OCI-LY3 (cell line): Measurements from ENCODE around the gene CAV1.

Experiments
- H2AFZ ChIP-seq: fragments of 200-600, 300-600 bp; shearing (Covaris generic); 2 replicates; pipeline ENCODE4 v1.6.0; 2014; ENCODE audit warnings: antibody characterized with exemption, low read depth, low read length
- H3K27ac ChIP-seq: fragments of 200-600, 300-600 bp; sonication (generic); 2 replicates; pipeline ENCODE4 v1.5.1; 2014; ENCODE audit warnings: mild to moderate bottlenecking, low read length, moderate library complexity, mixed read lengths
- H3K27me3 ChIP-seq: fragments of 200-600, 300-600 bp; sonication (generic); 2 replicates; pipeline ENCODE4 v1.6.1; 2014; ENCODE audit warnings: low read depth, low read length, mixed read lengths
- H3K36me3 ChIP-seq: fragments of 200-600, 300-600 bp; sonication (generic); replicated peaks from 2 replicates; pipeline ENCODE3; 2014; ENCODE audit warnings: low read depth, low read length, mixed read lengths
- H3K4me1 ChIP-seq: fragments of 300-600, 200-600 bp; sonication (generic); 2 replicates; pipeline ENCODE4 v1.6.1; 2014; ENCODE audit warnings: low read length, mixed read lengths
- H3K4me2 ChIP-seq: fragments of 200-600, 300-600 bp; sonication (generic); 2 replicates; pipeline ENCODE4 v1.6.1; 2014; ENCODE audit warnings: low read length, mixed read lengths
- H3K4me3 ChIP-seq: fragments of 300-600, 200-600 bp; sonication (generic); 2 replicates; pipeline ENCODE4 v1.5.1; 2014; ENCODE audit warnings: antibody characterized with exemption, mild to moderate bottlenecking, low read length, moderate library complexity
- H3K79me2 ChIP-seq: fragments of 300-600, 200-600 bp; shearing (Covaris generic); 2 replicates; pipeline ENCODE4 v1.6.1; 2014; ENCODE audit warnings: mild to moderate bottlenecking, low read length, mixed read lengths
- H3K9ac ChIP-seq: fragments of 300-600, 200-600 bp; shearing (Covaris generic); 2 replicates; pipeline ENCODE4 v1.6.0; 2014; ENCODE audit warnings: mild to moderate bottlenecking, low read length, moderate library complexity
- H3K9me3 ChIP-seq: fragments of 200-600, 300-600 bp; shearing (Covaris generic); 2 replicates; pipeline ENCODE4 v1.6.1; 2014; ENCODE audit warnings: low read length, mixed read lengths; ENCODE audit not compliant: insufficient read depth
- H4K20me1 ChIP-seq: fragments of 200-600, 300-600 bp; sonication (generic); 2 replicates; pipeline ENCODE4 v1.6.1; 2016; ENCODE audit warnings: low read length, mixed read lengths; ENCODE audit not compliant: insufficient read depth
- EZH2phosphoT487 ChIP-seq: fragments of 200-600 bp; shearing (Covaris generic); IDR thresholded peaks from 2 replicates; pipeline ENCODE4 v1.6.1; 2018; ENCODE audit warnings: antibody characterized with exemption, mixed run types, low read depth
- TF ChIP-seq, protein P1 (sequence below): fragments of 200-600, 300-600 bp; sonication (generic); IDR thresholded peaks from 2 replicates; pipeline ENCODE4 v1.5.1; 2014; ENCODE audit warnings: antibody characterized with exemption, low read length, low read depth

Gene CAV1

DNA sequence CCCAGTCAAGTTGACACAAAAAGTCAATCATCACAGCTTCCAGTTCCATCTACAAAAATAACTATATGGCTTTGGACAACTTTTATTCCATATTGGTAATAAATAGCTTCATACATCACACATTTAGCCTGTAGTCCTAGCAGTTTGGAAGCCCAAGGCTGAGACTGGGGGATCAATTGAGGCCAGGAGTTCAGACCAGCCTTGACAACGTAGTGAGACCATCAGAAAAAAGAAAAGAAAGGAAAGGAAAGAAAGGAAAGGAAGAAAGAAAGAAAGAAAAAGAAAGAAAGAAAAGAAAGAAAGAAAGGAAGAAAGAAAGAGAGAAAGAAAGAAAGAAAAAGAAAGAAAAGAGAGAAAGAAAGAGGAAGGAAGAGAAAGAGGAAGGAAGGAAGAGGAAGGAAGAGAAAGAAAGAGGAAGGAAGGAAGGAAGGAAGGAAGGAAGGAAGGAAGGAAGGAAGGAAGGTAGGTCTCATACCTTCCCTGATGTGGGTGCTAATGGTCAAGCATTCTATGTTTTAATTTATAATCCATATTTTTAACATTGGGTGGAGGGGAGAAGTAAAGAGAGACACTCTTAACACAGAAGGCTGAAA, 37.8 kb downstream of the CAV1 start:
- Histone ChIP-seq H3K27ac (no peak overlapping the region), H3K27me3 (no peaks in the 10 kb centered on the region), H3K4me2 (no peak overlapping the region), H3K4me1 (peaks cover 15% of the 10 kb centered on the region), H4K20me1 (no peaks in the 10 kb centered on the region), H3K36me3 (peaks cover 16% of the 10 kb centered on the region), H2AFZ (no peak overlapping the region), H3K9ac (no peak overlapping the region), H3K9me3 (no peaks in the 10 kb centered on the region), H3K79me2 (no peaks in the 10 kb centered on the region), H3K4me3 (no peak overlapping the region)
- TF ChIP-seq, protein P1, sequence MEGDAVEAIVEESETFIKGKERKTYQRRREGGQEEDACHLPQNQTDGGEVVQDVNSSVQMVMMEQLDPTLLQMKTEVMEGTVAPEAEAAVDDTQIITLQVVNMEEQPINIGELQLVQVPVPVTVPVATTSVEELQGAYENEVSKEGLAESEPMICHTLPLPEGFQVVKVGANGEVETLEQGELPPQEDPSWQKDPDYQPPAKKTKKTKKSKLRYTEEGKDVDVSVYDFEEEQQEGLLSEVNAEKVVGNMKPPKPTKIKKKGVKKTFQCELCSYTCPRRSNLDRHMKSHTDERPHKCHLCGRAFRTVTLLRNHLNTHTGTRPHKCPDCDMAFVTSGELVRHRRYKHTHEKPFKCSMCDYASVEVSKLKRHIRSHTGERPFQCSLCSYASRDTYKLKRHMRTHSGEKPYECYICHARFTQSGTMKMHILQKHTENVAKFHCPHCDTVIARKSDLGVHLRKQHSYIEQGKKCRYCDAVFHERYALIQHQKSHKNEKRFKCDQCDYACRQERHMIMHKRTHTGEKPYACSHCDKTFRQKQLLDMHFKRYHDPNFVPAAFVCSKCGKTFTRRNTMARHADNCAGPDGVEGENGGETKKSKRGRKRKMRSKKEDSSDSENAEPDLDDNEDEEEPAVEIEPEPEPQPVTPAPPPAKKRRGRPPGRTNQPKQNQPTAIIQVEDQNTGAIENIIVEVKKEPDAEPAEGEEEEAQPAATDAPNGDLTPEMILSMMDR: no peak
- no peak for TF ChIP-seq EZH2phosphoT487

DNA sequence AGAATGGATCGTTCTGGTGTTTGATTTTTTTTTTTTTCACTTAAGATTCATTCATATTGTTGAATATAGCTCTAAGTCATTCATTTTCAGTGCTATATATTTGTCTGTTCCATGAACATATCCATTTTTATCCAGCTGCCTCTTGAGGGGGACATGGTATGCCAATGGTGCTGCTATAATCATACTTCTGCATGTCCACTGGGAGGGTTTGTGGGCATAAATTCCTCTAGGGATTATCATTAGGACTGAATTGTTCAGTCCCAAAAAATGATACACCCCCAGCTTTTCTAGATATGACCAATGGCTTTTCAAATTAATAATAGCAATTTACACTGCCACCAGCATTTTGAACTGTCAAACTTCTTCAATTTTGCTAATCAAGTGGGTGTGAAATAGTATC, 41.1 kb downstream of the CAV1 start:
- H2AFZ ChIP-seq: no peak overlapping the region
- no peaks in the 10 kb centered on the region for H4K20me1 ChIP-seq
- H3K4me2 ChIP-seq: no peak overlapping the region
- H3K4me3 ChIP-seq: no peak overlapping the region
- no peaks in the 10 kb centered on the region for H3K9me3 ChIP-seq
- no peak overlapping the region for H3K9ac ChIP-seq
- no peak overlapping the region for H3K27ac ChIP-seq
- H3K36me3 ChIP-seq: no peaks in the 10 kb centered on the region
- no peaks in the 10 kb centered on the region for H3K79me2 ChIP-seq
- H3K4me1 ChIP-seq: peaks cover 29% of the 10 kb centered on the region
- no peaks in the 10 kb centered on the region for H3K27me3 ChIP-seq
- TF ChIP-seq, protein P1: no peak
- TF ChIP-seq EZH2phosphoT487: no peak

- 0 out of 2 replicates have a peak, but pooled peaks cover 3% of the 10 kb centered on the region for H3K27me3 ChIP-seq
- peaks cover 29% of the 10 kb centered on the region for H3K4me1 ChIP-seq
- no peak overlapping the region for H3K4me3 ChIP-seq
- TF ChIP-seq EZH2phosphoT487: no peak
- TF ChIP-seq, protein P1: no peak
- H4K20me1 ChIP-seq: no peaks in the 10 kb centered on the region
- H3K36me3 ChIP-seq: no peaks in the 10 kb centered on the region
- H3K9me3 ChIP-seq: no peaks in the 10 kb centered on the region
- no peak overlapping the region for H3K27ac ChIP-seq
- no peak overlapping the region for H3K9ac ChIP-seq
- no peak overlapping the region for H2AFZ ChIP-seq
- no peak overlapping the region for H3K4me2 ChIP-seq
- H3K79me2 ChIP-seq: no peaks in the 10 kb centered on the region
Measured at GRCh38 chr7:116566666-116567065, 41.8 kb downstream of the CAV1 start.

- H3K4me1 ChIP-seq: peaks cover 35% of the 10 kb centered on the region
- H3K79me2 ChIP-seq: no peaks in the 10 kb centered on the region
- no peaks in the 10 kb centered on the region for H3K36me3 ChIP-seq
- H3K9me3 ChIP-seq: no peaks in the 10 kb centered on the region
- no peak overlapping the region for H3K27ac ChIP-seq
- H3K9ac ChIP-seq: no peak overlapping the region
- peak overlapping the region; percentile 22; the same call in 1 of the 2 replicates for H3K4me2 ChIP-seq
- H3K4me3 ChIP-seq: no peak overlapping the region
- no peaks in the 10 kb centered on the region for H4K20me1 ChIP-seq
- no peak for TF ChIP-seq EZH2phosphoT487
- TF ChIP-seq, protein P1: no peak
- H2AFZ ChIP-seq: no peak overlapping the region
- H3K27me3 ChIP-seq: 0 out of 2 replicates have a peak, but pooled peaks cover 7% of the 10 kb centered on the region
Measured at GRCh38 chr7:116569737-116570136, 44.9 kb downstream of the CAV1 start.
